ENCODE results near the gene RPS27A.
A peak's percentile ranks its signal among the peaks of the same experiment; 100 is the strongest.

Gene RPS27A

GRCh38 chr2:55283083-55283482 lies 50.6 kb downstream of the RPS27A start:
- Histone ChIP-seq H3K79me2 (ENCODE audit: low read length) (no peaks in the 10 kb centered on the region), H3K4me1 (ENCODE audit: low read length) (peaks cover 8% of the 10 kb centered on the region), H2AFZ (ENCODE audit: low read depth, low read length) (no peak overlapping the region), H3K9ac (ENCODE audit: low read length) (no peak overlapping the region), H3K27me3 (ENCODE audit: low read depth, low read length) (no peaks in the 10 kb centered on the region), H3K4me2 (ENCODE audit: low read length) (peak overlapping the region; percentile 99), H3K36me3 (replicated peaks; ENCODE audit: low read depth, low read length) (peaks cover 2% of the 10 kb centered on the region), H3K27ac (ENCODE audit: low read length) (no peak overlapping the region), H4K20me1 (ENCODE audit: insufficient read depth, low read length) (no peaks in the 10 kb centered on the region), H3K9me3 (ENCODE audit: insufficient read depth, low read length) (no peaks in the 10 kb centered on the region), H3K4me3 (ENCODE audit: low read length) (no peak overlapping the region)
- no peak for TF ChIP-seq CTCF (IDR thresholded peaks at IDR 0.05; ENCODE audit: low read depth, low read length)
- no peak for TF ChIP-seq EZH2phosphoT487 (IDR thresholded peaks at IDR 0.05; ENCODE audit: low read depth)

All from OCI-LY3 (cell line).